Measurements from ENCODE around the gene FAM184A. TPM values are rescaled to one million over a fixed set of nuclear protein-coding genes. Genes with fewer than 3 reads are reported as not detected.
A peak's percentile ranks its signal among the peaks of the same experiment; 100 is the strongest.

The FAM184A gene
- total RNA-seq, 1 experiment from 2014 or later = 1.3 TPM

- intact Hi-C loops (cut with micrococcal nuclease) = no loop called here
- no peak for DNase-seq (ENCODE audit: unreplicated experiment)
- POLR2A ChIA-PET = no interaction called here
- CTCF ChIA-PET = no interaction called here
- Mint-ChIP-seq H3K36me3 (ENCODE audit: insufficient read depth, unreplicated experiment) (no peaks in the 10 kb centered on the region), H3K27ac (ENCODE audit: low read depth, unreplicated experiment) (no peak overlapping the region), H3K27me3 (ENCODE audit: insufficient read depth, unreplicated experiment) (no peaks in the 10 kb centered on the region), H3K4me1 (ENCODE audit: insufficient read depth, unreplicated experiment) (peaks cover 6% of the 10 kb centered on the region), H3K9me3 (ENCODE audit: unreplicated experiment) (no peaks in the 10 kb centered on the region), H3K4me3 (ENCODE audit: unreplicated experiment) (no peak overlapping the region)
- no peak for TF ChIP-seq CTCF (IDR thresholded peaks at IDR 0.05; ENCODE audit: unreplicated experiment)
- no TSS peak for BruUV-seq (replicated peaks)
Measured at GRCh38 chr6:118984342-118984741, 94.1 kb downstream of the FAM184A start.

GRCh38 chr6:118982575-118982911, 95.9 kb downstream of the FAM184A start:
- no peaks in the 10 kb centered on the region for H3K27me3 Mint-ChIP-seq (ENCODE audit: insufficient read depth, unreplicated experiment)
- POLR2A ChIA-PET = interaction anchor here (1.0 kb wide), 1 partner anchor 28 kb away, joined by 3 read pairs; no protein-coding TSS in a partner anchor
- no peak overlapping the region for H3K4me3 Mint-ChIP-seq (ENCODE audit: unreplicated experiment)
- no TSS peak for BruUV-seq (replicated peaks)
- no peaks in the 10 kb centered on the region for H3K9me3 Mint-ChIP-seq (ENCODE audit: unreplicated experiment)
- intact Hi-C loops (cut with micrococcal nuclease) = no loop called here
- CTCF ChIA-PET = interaction anchor here (0.6 to 1.0 kb wide), 3 partner anchors 14 to 661 kb away, joined by 3 read pairs; no protein-coding TSS in a partner anchor
- no peak for DNase-seq (ENCODE audit: unreplicated experiment)
- peaks cover 6% of the 10 kb centered on the region for H3K4me1 Mint-ChIP-seq (ENCODE audit: insufficient read depth, unreplicated experiment)
- no peaks in the 10 kb centered on the region for H3K36me3 Mint-ChIP-seq (ENCODE audit: insufficient read depth, unreplicated experiment)
- H3K27ac Mint-ChIP-seq (ENCODE audit: low read depth, unreplicated experiment) = no peak overlapping the region
- no peak for TF ChIP-seq CTCF (IDR thresholded peaks at IDR 0.05; ENCODE audit: unreplicated experiment)

DNA sequence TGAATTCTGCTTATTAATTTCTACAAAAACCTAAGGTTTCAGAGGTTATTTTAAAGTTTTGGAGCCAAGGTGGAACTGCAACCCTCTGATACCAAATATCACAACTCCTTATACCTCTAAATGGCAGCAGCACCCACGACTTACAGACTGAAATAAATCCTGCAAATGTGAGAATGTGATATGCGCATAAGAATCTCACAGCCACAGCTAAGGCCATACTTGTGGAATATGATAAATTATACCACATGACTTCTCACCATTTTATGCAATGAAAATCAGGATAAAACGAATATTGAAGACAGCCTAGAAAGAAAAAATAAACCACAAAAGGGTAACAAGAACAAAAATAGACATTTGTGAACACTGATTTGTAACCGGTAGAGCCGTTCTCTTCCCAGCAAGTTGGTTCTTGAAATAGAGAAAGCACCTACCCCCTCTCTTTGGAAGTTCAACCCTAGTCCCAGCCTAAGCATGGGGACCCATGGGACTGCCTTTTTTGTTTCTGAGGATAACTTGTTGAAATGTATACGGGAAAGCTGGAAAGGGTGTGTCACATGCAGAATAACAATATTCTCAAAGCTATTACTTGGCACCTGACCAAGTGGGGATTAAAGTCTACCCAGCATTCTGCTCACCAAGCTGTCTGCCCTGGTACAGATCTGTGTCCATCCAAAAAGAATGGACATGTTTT, 96.4 kb downstream of the FAM184A start:
- intact Hi-C loops (cut with micrococcal nuclease) = no loop called here
- Mint-ChIP-seq H3K9me3 (ENCODE audit: unreplicated experiment) (no peaks in the 10 kb centered on the region), H3K4me1 (ENCODE audit: insufficient read depth, unreplicated experiment) (peaks cover 6% of the 10 kb centered on the region), H3K36me3 (ENCODE audit: insufficient read depth, unreplicated experiment) (no peaks in the 10 kb centered on the region), H3K27ac (ENCODE audit: low read depth, unreplicated experiment) (no peak overlapping the region), H3K27me3 (ENCODE audit: insufficient read depth, unreplicated experiment) (no peaks in the 10 kb centered on the region), H3K4me3 (ENCODE audit: unreplicated experiment) (no peak overlapping the region)
- BruUV-seq (replicated peaks) = no TSS peak
- ChIA-PET CTCF (interaction anchor here (0.6 to 1.0 kb wide), 4 partner anchors 14 to 661 kb away, joined by 3 read pairs; no protein-coding TSS in a partner anchor), POLR2A (interaction anchor here (1.0 to 1.7 kb wide), 2 partner anchors 28 to 96 kb away, joined by 3 read pairs; partner anchors contain the start of gene FAM184A)
- peak; percentile 7 for DNase-seq (ENCODE audit: unreplicated experiment)
- TF ChIP-seq CTCF (IDR thresholded peaks at IDR 0.05; ENCODE audit: unreplicated experiment) = no peak

DNA sequence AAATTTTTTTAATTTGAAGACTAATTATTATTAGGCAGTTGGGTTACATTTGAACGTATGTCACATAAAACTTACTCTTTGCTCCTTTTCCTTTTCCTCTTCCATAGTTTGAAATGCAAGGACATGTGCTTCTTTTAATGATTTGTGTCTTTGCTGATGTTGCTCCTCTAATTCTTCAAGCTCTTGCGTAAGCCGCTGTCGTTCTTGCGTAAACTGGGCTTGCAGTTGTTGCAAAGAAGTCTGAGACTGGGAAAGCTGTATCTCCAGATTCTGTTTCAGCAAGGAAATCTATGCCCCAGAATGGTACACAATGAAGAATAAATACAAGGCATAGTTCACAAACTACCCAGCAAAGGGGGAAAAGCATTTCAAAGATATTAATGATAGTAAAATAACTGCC, 98.4 kb downstream of the FAM184A start:
- intact Hi-C loops (cut with micrococcal nuclease) = no loop called here
- ChIA-PET CTCF (interaction anchor here (0.7 to 1.6 kb wide), 3 partner anchors 12 to 1977 kb away, joined by 3 read pairs; no protein-coding TSS in a partner anchor), POLR2A (interaction anchor here (1.2 kb wide), 1 partner anchor 11 kb away, joined by 3 read pairs; no protein-coding TSS in a partner anchor)
- Mint-ChIP-seq H3K4me3 (ENCODE audit: unreplicated experiment) (no peak overlapping the region), H3K27me3 (ENCODE audit: insufficient read depth, unreplicated experiment) (no peaks in the 10 kb centered on the region), H3K27ac (ENCODE audit: low read depth, unreplicated experiment) (no peak overlapping the region), H3K36me3 (ENCODE audit: insufficient read depth, unreplicated experiment) (no peaks in the 10 kb centered on the region), H3K4me1 (ENCODE audit: insufficient read depth, unreplicated experiment) (peaks cover 6% of the 10 kb centered on the region), H3K9me3 (ENCODE audit: unreplicated experiment) (no peaks in the 10 kb centered on the region)
- DNase-seq (ENCODE audit: unreplicated experiment) = peak; percentile 71
- no peak for TF ChIP-seq CTCF (IDR thresholded peaks at IDR 0.05; ENCODE audit: unreplicated experiment)
- no TSS peak for BruUV-seq (replicated peaks)

Measured in MCF 10A (cell line).